ENCODE data around the gene TMEM89. TPM values are rescaled to one million over a fixed set of nuclear protein-coding genes. Genes with fewer than 3 reads are reported as not detected.

Gene TMEM89
- total RNA-seq, 1 donor from 2014 or later: not detected

DNA sequence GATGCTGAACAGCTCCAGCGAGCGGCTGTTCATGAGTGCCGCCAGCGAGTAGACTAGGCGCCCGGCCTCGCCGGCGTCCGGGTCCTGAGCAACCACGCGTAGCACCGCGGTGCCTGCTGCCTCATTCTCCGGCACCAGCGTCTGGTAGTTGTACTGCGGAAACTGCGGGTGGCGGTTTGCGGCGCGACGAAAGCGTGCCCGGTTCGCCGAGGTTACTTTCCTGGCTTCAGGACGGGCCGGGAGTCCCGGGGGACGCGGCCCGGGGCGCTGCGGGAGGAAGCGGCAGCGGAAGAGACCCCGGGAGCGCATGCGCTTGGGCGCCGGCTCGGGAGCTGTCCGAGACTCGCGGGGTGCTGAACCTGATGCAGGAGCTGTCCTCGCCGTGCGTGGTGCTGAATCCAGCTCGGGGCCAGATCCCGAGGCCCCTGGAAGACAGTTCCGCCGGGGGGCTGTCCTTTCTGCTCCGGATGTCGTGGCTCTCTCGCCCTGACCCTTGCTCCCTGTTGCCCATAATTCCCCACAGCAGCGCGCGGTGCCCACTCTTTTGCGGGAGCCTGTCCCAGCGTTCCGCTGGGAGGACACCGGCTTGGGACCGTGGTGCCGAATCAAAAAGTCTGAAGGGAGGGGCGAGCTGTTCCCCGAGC is 40.1 kb upstream of the TMEM89 start:
- no peak for TF ChIP-seq CTCF (conservative IDR thresholded peaks at IDR 0.05; ENCODE audit: low read depth, low read length)
- DNase-seq (ENCODE audit: low read depth): no peak
- peak overlapping the region; percentile 76 for H3K4me3 ChIP-seq (ENCODE audit: low read depth, low read length)

DNA sequence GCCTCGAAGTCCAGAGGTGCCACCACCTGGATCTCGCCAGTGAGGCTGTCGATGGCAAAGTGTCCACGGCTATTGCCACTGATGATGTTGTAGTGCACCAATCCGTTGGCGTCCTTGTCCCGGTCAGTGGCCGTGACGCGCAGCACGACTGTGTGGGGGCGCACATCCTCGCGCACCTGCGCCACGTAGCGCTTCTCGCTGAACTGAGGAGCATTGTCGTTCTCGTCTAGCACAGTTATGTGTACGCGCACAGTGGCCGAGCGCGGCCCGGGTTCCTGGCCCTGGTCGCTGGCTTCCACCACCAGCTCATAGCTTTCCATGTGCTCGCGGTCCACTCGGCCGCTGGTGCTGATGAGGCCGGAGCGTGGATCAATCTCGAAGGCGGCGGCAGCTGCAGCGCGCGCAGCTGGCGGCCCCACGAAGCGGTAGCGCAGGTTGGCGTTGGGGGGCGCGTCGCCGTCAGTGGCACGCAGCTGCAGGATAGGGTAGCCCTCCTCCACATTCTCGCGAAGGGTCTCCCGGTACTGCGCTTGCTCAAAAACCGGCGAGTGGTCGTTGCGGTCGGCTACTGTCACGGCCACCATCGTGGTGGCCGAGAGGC is 39.3 kb upstream of the TMEM89 start:
- TF ChIP-seq CTCF (conservative IDR thresholded peaks at IDR 0.05; ENCODE audit: low read depth, low read length): no peak
- no peak for DNase-seq (ENCODE audit: low read depth)
- H3K4me3 ChIP-seq (ENCODE audit: low read depth, low read length): peak overlapping the region; percentile 76

DNA sequence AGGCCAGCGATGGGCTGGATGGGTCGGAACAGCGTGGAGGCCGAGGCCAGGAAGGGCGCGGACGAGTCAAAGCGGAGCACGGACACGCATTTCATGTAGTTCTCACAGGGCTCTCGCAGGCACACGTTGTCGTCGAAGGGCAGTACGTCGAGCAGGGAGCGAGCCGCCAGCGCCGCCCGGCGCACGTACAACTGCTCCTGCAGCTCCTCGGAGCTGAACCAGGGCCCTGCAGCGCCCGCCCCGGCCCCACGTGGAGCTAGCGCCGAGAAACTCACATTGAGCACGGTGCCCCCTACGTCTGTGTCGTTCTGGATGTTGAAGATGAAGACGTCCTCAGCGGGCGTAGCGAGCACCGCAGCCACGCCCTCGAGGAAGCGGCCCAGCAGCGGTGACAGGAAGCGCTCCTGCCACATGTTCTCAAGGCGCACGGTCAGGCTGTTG is 35.3 kb upstream of the TMEM89 start:
- no peak for DNase-seq (ENCODE audit: low read depth)
- peak overlapping the region; percentile 62 for H3K4me3 ChIP-seq (ENCODE audit: low read depth, low read length)
- TF ChIP-seq CTCF (conservative IDR thresholded peaks at IDR 0.05; ENCODE audit: low read depth, low read length): no peak

GRCh38 chr3:48656061-48656840 is 34.7 kb upstream of the TMEM89 start:
- DNase-seq (ENCODE audit: low read depth): no peak
- peak overlapping the region; percentile 62 for H3K4me3 ChIP-seq (ENCODE audit: low read depth, low read length)
- peak; percentile 65 for TF ChIP-seq CTCF (conservative IDR thresholded peaks at IDR 0.05; ENCODE audit: low read depth, low read length)

DNA sequence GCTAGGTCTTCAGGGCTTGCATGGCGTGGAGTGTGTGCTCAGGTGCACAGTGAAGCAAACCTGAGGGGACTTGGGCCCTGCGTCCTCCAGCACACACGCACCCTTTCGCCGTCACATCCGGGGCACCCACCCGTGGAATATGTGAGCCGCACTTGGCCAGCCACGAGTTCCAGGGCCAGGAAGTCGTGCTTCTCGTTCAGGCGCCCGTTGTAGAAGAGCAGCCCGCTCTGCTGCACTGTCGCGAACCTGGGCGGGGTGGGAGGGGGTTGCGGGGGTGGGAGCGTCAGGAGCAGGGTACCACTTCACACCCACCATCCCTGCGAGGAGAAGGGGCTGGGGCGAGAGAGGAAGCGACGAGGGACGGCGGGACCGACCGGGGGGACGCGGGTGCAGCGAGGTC is 34.0 kb upstream of the TMEM89 start:
- TF ChIP-seq CTCF (conservative IDR thresholded peaks at IDR 0.05; ENCODE audit: low read depth, low read length): no peak
- DNase-seq (ENCODE audit: low read depth): no peak
- H3K4me3 ChIP-seq (ENCODE audit: low read depth, low read length): peak overlapping the region; percentile 62

- DNase-seq (ENCODE audit: low read depth): no peak
- TF ChIP-seq CTCF (conservative IDR thresholded peaks at IDR 0.05; ENCODE audit: low read depth, low read length): no peak
- H3K4me3 ChIP-seq (ENCODE audit: low read depth, low read length): no peak overlapping the region
Measured at GRCh38 chr3:48655063-48655462, 33.5 kb upstream of the TMEM89 start.
